MM.1S (cell line): ENCODE results near the gene FOXP2.

Experiments
- DNase-seq: peaks from one replicate; pipeline ENCODE4 v3.0.0-alpha.2; 2015
- H2AFZ ChIP-seq: fragments of 300-600 bp; sonication (generic); 2 replicates; pipeline ENCODE4 v1.6.0; 2016; ENCODE audit warnings: antibody characterized with exemption, low read length
- H3F3A ChIP-seq: fragments of 300-600 bp; sonication (generic); 2 replicates; pipeline ENCODE4 v1.6.1; 2016; ENCODE audit warnings: mild to moderate bottlenecking, antibody characterized with exemption, low read length, moderate library complexity, mixed read lengths; ENCODE audit not compliant: insufficient read depth
- H3K27ac ChIP-seq: fragments of 300-600 bp; sonication (generic); 2 replicates; pipeline ENCODE4 v1.5.1; 2016; ENCODE audit warnings: mild to moderate bottlenecking, low read length
- H3K27me3 ChIP-seq: fragments of 300-600 bp; sonication (generic); replicated peaks from 2 replicates; pipeline ENCODE4 v1.6.0; 2016; ENCODE audit warnings: low read length; ENCODE audit not compliant: insufficient read depth
- H3K36me3 ChIP-seq: fragments of 300-600 bp; sonication (generic); replicated peaks from 2 replicates; pipeline ENCODE4 v1.6.1; 2016; ENCODE audit warnings: mild to moderate bottlenecking, low read length, mixed read lengths; ENCODE audit not compliant: insufficient read depth
- H3K4me1 ChIP-seq: fragments of 300-600 bp; sonication (generic); 2 replicates; pipeline ENCODE4 v1.6.1; 2016; ENCODE audit warnings: low read length, mixed read lengths
- H3K4me2 ChIP-seq: fragments of 300-600 bp; sonication (generic); 2 replicates; pipeline ENCODE4 v1.6.0; 2016; ENCODE audit warnings: low read depth, low read length
- H3K4me3 ChIP-seq: fragments of 300-600 bp; sonication (generic); 2 replicates; pipeline ENCODE4 v1.5.1; 2016; ENCODE audit warnings: low read length, mixed read lengths
- H3K79me2 ChIP-seq: fragments of 300-600 bp; sonication (generic); 2 replicates; pipeline ENCODE4 v1.6.1; 2016; ENCODE audit warnings: mixed run types, low read length, mixed read lengths
- H3K9ac ChIP-seq: fragments of 300-600 bp; sonication (generic); 2 replicates; pipeline ENCODE4 v1.6.1; 2016; ENCODE audit warnings: low read length, mixed read lengths
- H3K9me2 ChIP-seq: fragments of 300-600 bp; sonication (generic); replicated peaks from 2 replicates; pipeline ENCODE4 v1.6.1; 2016; ENCODE audit warnings: mild to moderate bottlenecking, low read length, mixed read lengths; ENCODE audit not compliant: insufficient read depth
- H3K9me3 ChIP-seq: fragments of 300-600 bp; sonication (generic); replicated peaks from 2 replicates; pipeline ENCODE4 v1.6.1; 2016; ENCODE audit warnings: mild to moderate bottlenecking, low read length, mixed read lengths; ENCODE audit not compliant: insufficient read depth
- H4K20me1 ChIP-seq: fragments of 300-600 bp; sonication (generic); 2 replicates; pipeline ENCODE4 v1.6.1; 2016; ENCODE audit warnings: mild to moderate bottlenecking, low read length, moderate library complexity, mixed read lengths; ENCODE audit not compliant: insufficient read depth
- CTCF ChIP-seq: fragments of 300-600 bp; sonication (generic); IDR thresholded peaks from 2 replicates; pipeline ENCODE4 v1.5.1; 2016; ENCODE audit warnings: antibody characterized with exemption, low read length, mixed read lengths
- EZH2 ChIP-seq: fragments of 300-600 bp; sonication (generic); optimal IDR thresholded peaks from 2 replicates; pipeline ENCODE3; 2017; ENCODE audit warnings: low read depth, mild to moderate bottlenecking, antibody characterized with exemption, low read length, mixed read lengths
- EZH2phosphoT487 ChIP-seq: fragments of 300-600 bp; sonication (generic); IDR thresholded peaks from 2 replicates; pipeline ENCODE4 v1.6.1; 2018; ENCODE audit warnings: antibody characterized with exemption, low read length

The FOXP2 gene

GRCh38 chr7:114459574-114459973 is 45.0 kb downstream of the FOXP2 start:
- no peaks in the 10 kb centered on the region for H3K79me2 ChIP-seq
- H3K9ac ChIP-seq = no peak overlapping the region
- no peaks in the 10 kb centered on the region for H3K9me2 ChIP-seq
- H3K4me3 ChIP-seq = no peak overlapping the region
- no peak overlapping the region for H3K27ac ChIP-seq
- H3K4me2 ChIP-seq = no peak overlapping the region
- no peaks in the 10 kb centered on the region for H3K27me3 ChIP-seq
- TF ChIP-seq EZH2phosphoT487 = no peak
- no peak for TF ChIP-seq EZH2
- no peak for TF ChIP-seq CTCF
- H3F3A ChIP-seq = no peaks in the 10 kb centered on the region
- no peak overlapping the region for H2AFZ ChIP-seq
- DNase-seq = no peak
- H3K36me3 ChIP-seq = no peaks in the 10 kb centered on the region
- no peaks in the 10 kb centered on the region for H3K9me3 ChIP-seq
- no peaks in the 10 kb centered on the region for H3K4me1 ChIP-seq
- no peaks in the 10 kb centered on the region for H4K20me1 ChIP-seq

- DNase-seq = no peak
- Histone ChIP-seq H3K4me1 (no peaks in the 10 kb centered on the region), H2AFZ (no peak overlapping the region), H3K27me3 (no peaks in the 10 kb centered on the region), H3K4me2 (no peak overlapping the region), H3K9me3 (no peaks in the 10 kb centered on the region), H3F3A (no peaks in the 10 kb centered on the region), H3K27ac (no peak overlapping the region), H3K9me2 (no peaks in the 10 kb centered on the region), H3K36me3 (no peaks in the 10 kb centered on the region), H3K79me2 (no peaks in the 10 kb centered on the region), H3K9ac (no peak overlapping the region), H3K4me3 (no peak overlapping the region), H4K20me1 (no peaks in the 10 kb centered on the region)
- TF ChIP-seq EZH2 (no peak), EZH2phosphoT487 (no peak), CTCF (no peak)
Observed at GRCh38 chr7:114460021-114460420, 45.4 kb downstream of the FOXP2 start.

- Histone ChIP-seq H3K36me3 (no peaks in the 10 kb centered on the region), H3K9ac (no peak overlapping the region), H4K20me1 (no peaks in the 10 kb centered on the region), H3K27me3 (no peaks in the 10 kb centered on the region), H3K9me3 (no peaks in the 10 kb centered on the region), H2AFZ (no peak overlapping the region), H3K4me3 (no peak overlapping the region), H3F3A (no peaks in the 10 kb centered on the region), H3K79me2 (no peaks in the 10 kb centered on the region), H3K27ac (no peak overlapping the region), H3K9me2 (no peaks in the 10 kb centered on the region), H3K4me1 (no peaks in the 10 kb centered on the region), H3K4me2 (no peak overlapping the region)
- no peak for DNase-seq
- TF ChIP-seq CTCF = no peak
- TF ChIP-seq EZH2phosphoT487 = no peak
Observed at GRCh38 chr7:114466917-114467316, 52.3 kb downstream of the FOXP2 start.

GRCh38 chr7:114468844-114469243 is 54.2 kb downstream of the FOXP2 start:
- H3F3A ChIP-seq = no peaks in the 10 kb centered on the region
- TF ChIP-seq CTCF (no peak), EZH2 (no peak), EZH2phosphoT487 (no peak)
- no peak overlapping the region for H3K27ac ChIP-seq
- H3K4me2 ChIP-seq = no peak overlapping the region
- no peaks in the 10 kb centered on the region for H4K20me1 ChIP-seq
- no peak overlapping the region for H2AFZ ChIP-seq
- H3K79me2 ChIP-seq = no peaks in the 10 kb centered on the region
- no peaks in the 10 kb centered on the region for H3K4me1 ChIP-seq
- H3K36me3 ChIP-seq = no peaks in the 10 kb centered on the region
- H3K27me3 ChIP-seq = no peaks in the 10 kb centered on the region
- no peak overlapping the region for H3K9ac ChIP-seq
- no peaks in the 10 kb centered on the region for H3K9me3 ChIP-seq
- no peak overlapping the region for H3K4me3 ChIP-seq
- no peaks in the 10 kb centered on the region for H3K9me2 ChIP-seq
- DNase-seq = no peak
